ENCODE results near the gene GPLD1.

- TF ChIP-seq, protein P1, sequence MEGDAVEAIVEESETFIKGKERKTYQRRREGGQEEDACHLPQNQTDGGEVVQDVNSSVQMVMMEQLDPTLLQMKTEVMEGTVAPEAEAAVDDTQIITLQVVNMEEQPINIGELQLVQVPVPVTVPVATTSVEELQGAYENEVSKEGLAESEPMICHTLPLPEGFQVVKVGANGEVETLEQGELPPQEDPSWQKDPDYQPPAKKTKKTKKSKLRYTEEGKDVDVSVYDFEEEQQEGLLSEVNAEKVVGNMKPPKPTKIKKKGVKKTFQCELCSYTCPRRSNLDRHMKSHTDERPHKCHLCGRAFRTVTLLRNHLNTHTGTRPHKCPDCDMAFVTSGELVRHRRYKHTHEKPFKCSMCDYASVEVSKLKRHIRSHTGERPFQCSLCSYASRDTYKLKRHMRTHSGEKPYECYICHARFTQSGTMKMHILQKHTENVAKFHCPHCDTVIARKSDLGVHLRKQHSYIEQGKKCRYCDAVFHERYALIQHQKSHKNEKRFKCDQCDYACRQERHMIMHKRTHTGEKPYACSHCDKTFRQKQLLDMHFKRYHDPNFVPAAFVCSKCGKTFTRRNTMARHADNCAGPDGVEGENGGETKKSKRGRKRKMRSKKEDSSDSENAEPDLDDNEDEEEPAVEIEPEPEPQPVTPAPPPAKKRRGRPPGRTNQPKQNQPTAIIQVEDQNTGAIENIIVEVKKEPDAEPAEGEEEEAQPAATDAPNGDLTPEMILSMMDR (conservative IDR thresholded peaks at IDR 0.05) = no peak
- TF ChIP-seq ZFX (IDR thresholded peaks at IDR 0.05) = no peak
Observed at GRCh38 chr6:24490948-24491347, 1.6 kb upstream of the GPLD1 start.
